Epithelial cell of proximal tubule (primary cell): Measurements from ENCODE around the gene ADAMTS16. TPM values are rescaled to one million over a fixed set of nuclear protein-coding genes. Genes with fewer than 3 reads are reported as not detected.

Experiments used
- DNase-seq: peaks from one replicate; pipeline ENCODE4 v3.0.0-alpha.2; 2011; ENCODE audit warnings: low read depth
- H3K4me3 ChIP-seq: 2 replicates; pipeline ENCODE4 v1.5.1; 2011; ENCODE audit warnings: low read depth, mild to moderate bottlenecking, low read length
- CTCF ChIP-seq: conservative IDR thresholded peaks from 2 replicates; pipeline ENCODE4 v1.5.1; 2012; ENCODE audit warnings: low read depth, mild to moderate bottlenecking, low read length
- total RNA-seq: library from RNA; depleted of rRNA; stranded (reverse); fragments of >200 nt; gene quantifications from 2 replicates; pipeline ENCODE4 v1.2.3, GENCODE V29; 2015

The ADAMTS16 gene
- total RNA-seq, 1 donor from 2014 or later: under 0.01 TPM

GRCh38 chr5:5220901-5221631 lies 80.9 kb downstream of the ADAMTS16 start:
- DNase-seq: no peak
- no peak overlapping the region for H3K4me3 ChIP-seq
- TF ChIP-seq CTCF: no peak

- TF ChIP-seq CTCF: no peak
- H3K4me3 ChIP-seq: no peak overlapping the region
- DNase-seq: no peak
Measured at GRCh38 chr5:5221724-5222123, 81.6 kb downstream of the ADAMTS16 start.

GRCh38 chr5:5231576-5231975 lies 91.4 kb downstream of the ADAMTS16 start:
- H3K4me3 ChIP-seq: no peak overlapping the region
- no peak for DNase-seq
- no peak for TF ChIP-seq CTCF

GRCh38 chr5:5234912-5235311 lies 94.8 kb downstream of the ADAMTS16 start:
- TF ChIP-seq CTCF: no peak
- no peak for DNase-seq
- no peak overlapping the region for H3K4me3 ChIP-seq

GRCh38 chr5:5235685-5236084 lies 95.6 kb downstream of the ADAMTS16 start:
- no peak for TF ChIP-seq CTCF
- no peak for DNase-seq
- no peak overlapping the region for H3K4me3 ChIP-seq

- DNase-seq: no peak
- TF ChIP-seq CTCF: no peak
- no peak overlapping the region for H3K4me3 ChIP-seq
Measured at GRCh38 chr5:5239191-5239590, 99.1 kb downstream of the ADAMTS16 start.

- H3K4me3 ChIP-seq: no peak overlapping the region
- no peak for TF ChIP-seq CTCF
- no peak for DNase-seq
Measured at GRCh38 chr5:5240234-5240633, 100.1 kb downstream of the ADAMTS16 start.
